MM.1S (cell line): ENCODE measurements around the gene HSBP1L1.
"Not testable (repeated sequence)": the region's sequence is repeated elsewhere in the genome, so short reads cannot be mapped to it uniquely, and the experiment has no call there.

ENCODE experiments used
- CTCF ChIP-seq: fragments of 300-600 bp; sonication (generic); IDR thresholded peaks from 2 replicates; pipeline ENCODE4 v1.5.1; 2016; ENCODE audit warnings: antibody characterized with exemption, low read length, mixed read lengths
- EZH2 ChIP-seq: fragments of 300-600 bp; sonication (generic); optimal IDR thresholded peaks from 2 replicates; pipeline ENCODE3; 2017; ENCODE audit warnings: low read depth, mild to moderate bottlenecking, antibody characterized with exemption, low read length, mixed read lengths

- not testable (repeated sequence) for TF ChIP-seq CTCF, EZH2
Observed at GRCh38 chr18:79960161-79960801, 4.2 kb upstream of the HSBP1L1 start.
